Lower leg skin (tissue), 4 donors: ENCODE data around the gene MGMT. TPM values are rescaled to one million over a fixed set of nuclear protein-coding genes. Genes with fewer than 3 reads are reported as not detected.

Experiments
- DNase-seq, 2 donors: peaks; one replicate each; pipeline ENCODE4 v3.0.0-alpha.2; 2019; ENCODE audit warnings: low spot score in 2 of 2
- H3K4me3 ChIP-seq: fragments of 200-600 bp; sonication (generic); 2 replicates; pipeline ENCODE4 v1.5.1; 2017; ENCODE audit warnings: mild to moderate bottlenecking, low read depth; ENCODE audit not compliant: poor library complexity, severe bottlenecking
- CTCF ChIP-seq, 3 donors: fragments of 450-650 bp; IDR thresholded peaks; one replicate each; pipeline ENCODE4 v1.5.1; 2016; ENCODE audit warnings: antibody characterized with exemption in 3 of 3, mild to moderate bottlenecking in 3 of 3, moderate library complexity in 2 of 3
- POLR2A ChIP-seq, 2 donors: fragments of 450-650 bp; IDR thresholded peaks; one replicate each; pipeline ENCODE4 v1.6.1; 2016 to 2017; ENCODE audit warnings: antibody characterized with exemption in 2 of 2, mild to moderate bottlenecking in 1 of 2, moderate library complexity in 1 of 2
- WGBS, 2 donors: methylation state at CpG; one replicate each; pipeline ENCODE4 v1.1.5; 2018; 5-methylcytosine and 5-hydroxymethylcytosine counted together
- intact Hi-C: fragments of 100-400 bp; cut with DNase I; formaldehyde crosslinking; loops from one replicate; pipeline ENCODE4 v1.15.0; 2023; ENCODE audit warnings: low total_unique reads
- total RNA-seq, 4 donors: library from RNA; depleted of rRNA; stranded (reverse); fragments of >200 nt; gene quantifications; one replicate each; pipeline ENCODE4 v1.1.0, GENCODE V29; 2016

Gene MGMT
- total RNA-seq, 4 donors from 2014 or later: 13.1 to 38.7 (median 29.2) TPM

GRCh38 chr10:129609551-129609950 is 142.5 kb downstream of the MGMT start:
- H3K4me3 ChIP-seq: no peak overlapping the region
- WGBS, 2 donors: 92 to 98% methylated on average over 9 of the region's 9 CpGs
- intact Hi-C loops: no loop called here
- no peak for DNase-seq
- no peak for TF ChIP-seq POLR2A (IDR thresholded peaks at IDR 0.05)
- no peak for TF ChIP-seq CTCF (IDR thresholded peaks at IDR 0.05)

- TF ChIP-seq POLR2A (IDR thresholded peaks at IDR 0.05): no peak
- no peak for TF ChIP-seq CTCF (IDR thresholded peaks at IDR 0.05)
- no peak overlapping the region for H3K4me3 ChIP-seq
- intact Hi-C loops: no loop called here
- WGBS, 2 donors: 86 to 94% methylated on average over 13 of the region's 13 CpGs
- DNase-seq: no peak
Observed at GRCh38 chr10:129612481-129613109, 145.6 kb downstream of the MGMT start.

- WGBS, 2 donors: 89 to 94% methylated on average over 12 of the region's 12 CpGs
- intact Hi-C loops: no loop called here
- H3K4me3 ChIP-seq: no peak overlapping the region
- TF ChIP-seq CTCF (IDR thresholded peaks at IDR 0.05) (no peak), POLR2A (IDR thresholded peaks at IDR 0.05) (no peak)
- no peak for DNase-seq
Observed at GRCh38 chr10:129613377-129613980, 146.4 kb downstream of the MGMT start.

GRCh38 chr10:129614341-129614740 is 147.3 kb downstream of the MGMT start:
- 80 to 82% methylated on average over 19 of the region's 19 CpGs for WGBS, 2 donors
- TF ChIP-seq CTCF (IDR thresholded peaks at IDR 0.05) (no peak), POLR2A (IDR thresholded peaks at IDR 0.05) (no peak)
- intact Hi-C loops: no loop called here
- H3K4me3 ChIP-seq: no peak overlapping the region
- DNase-seq: peak in 1 of 2 donors; percentile 9

DNA sequence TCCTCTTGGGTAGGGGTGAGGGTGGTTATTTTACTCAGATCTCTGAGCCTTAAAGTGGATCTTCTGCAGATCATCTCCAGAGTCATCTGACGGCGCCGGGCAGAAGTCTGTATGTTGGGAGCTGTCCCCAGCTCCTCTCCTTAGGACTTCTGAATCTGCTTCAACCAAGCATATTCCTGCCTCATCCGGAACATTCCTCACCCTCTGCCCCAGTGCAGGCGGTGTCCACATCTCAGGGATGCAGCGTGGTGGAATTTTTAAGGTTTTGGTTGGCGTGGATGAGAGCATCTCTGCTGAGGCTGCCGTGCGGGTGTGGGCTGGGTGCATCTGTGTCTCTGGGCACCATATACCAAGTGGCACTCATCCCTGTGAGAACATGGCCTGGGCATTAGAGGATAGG is 148.3 kb downstream of the MGMT start:
- TF ChIP-seq POLR2A (IDR thresholded peaks at IDR 0.05) (no peak), CTCF (IDR thresholded peaks at IDR 0.05) (no peak)
- intact Hi-C loops: no loop called here

More for the DNA sequence above, 148.3 kb downstream of the MGMT start:
- no peak overlapping the region for H3K4me3 ChIP-seq
- WGBS, 2 donors: 96 to 97% methylated on average over 9 of the region's 9 CpGs
- no peak for DNase-seq
